ENCODE results near the gene LIN7C. TPM values are rescaled to one million over a fixed set of nuclear protein-coding genes. Genes with fewer than 3 reads are reported as not detected.

LIN7C gene
- total RNA-seq, 6 donors from 2014 or later = 13.0 to 52.9 (median 26.2) TPM

DNA sequence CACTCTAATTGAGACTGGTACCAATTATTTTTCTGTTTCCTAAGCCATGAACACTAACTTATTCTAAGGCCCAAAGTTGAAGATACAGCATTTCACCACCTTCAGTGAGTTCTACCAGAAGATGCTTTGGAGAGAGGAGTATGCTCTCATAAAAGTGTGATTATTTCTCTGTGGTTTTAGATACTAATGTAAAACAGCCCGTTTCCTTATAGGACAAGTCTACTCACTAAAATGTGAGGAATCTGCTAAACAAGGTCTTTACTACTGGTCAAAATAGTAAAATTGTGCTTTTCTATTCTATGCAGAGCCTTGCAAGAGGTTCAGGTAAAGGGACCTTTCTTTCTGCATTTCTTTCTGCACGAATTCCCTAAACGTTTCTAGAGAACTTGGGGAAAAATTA, 36.4 kb downstream of the LIN7C start:
- Histone ChIP-seq H3K4me1 (peaks cover 6 to 17% (median 12%) of the 10 kb centered on the region in 4 donors), H3K27ac (no peak overlapping the region), H3K36me3 (no peaks in the 10 kb centered on the region), H3K9me3 (no peaks in the 10 kb centered on the region), H3K4me3 (no peak overlapping the region), H3K27me3 (peaks cover 0 to 9% (median 0%) of the 10 kb centered on the region in 4 donors)
- 60 to 68% methylated on average over 3 of the region's 3 CpGs for WGBS, 2 donors
- DNase-seq = no peak
- TF ChIP-seq POLR2AphosphoS5 (IDR thresholded peaks at IDR 0.05) (no peak), POLR2A (IDR thresholded peaks at IDR 0.05) (no peak), EP300 (IDR thresholded peaks at IDR 0.05) (no peak)
- TF ChIP-seq, protein P1, sequence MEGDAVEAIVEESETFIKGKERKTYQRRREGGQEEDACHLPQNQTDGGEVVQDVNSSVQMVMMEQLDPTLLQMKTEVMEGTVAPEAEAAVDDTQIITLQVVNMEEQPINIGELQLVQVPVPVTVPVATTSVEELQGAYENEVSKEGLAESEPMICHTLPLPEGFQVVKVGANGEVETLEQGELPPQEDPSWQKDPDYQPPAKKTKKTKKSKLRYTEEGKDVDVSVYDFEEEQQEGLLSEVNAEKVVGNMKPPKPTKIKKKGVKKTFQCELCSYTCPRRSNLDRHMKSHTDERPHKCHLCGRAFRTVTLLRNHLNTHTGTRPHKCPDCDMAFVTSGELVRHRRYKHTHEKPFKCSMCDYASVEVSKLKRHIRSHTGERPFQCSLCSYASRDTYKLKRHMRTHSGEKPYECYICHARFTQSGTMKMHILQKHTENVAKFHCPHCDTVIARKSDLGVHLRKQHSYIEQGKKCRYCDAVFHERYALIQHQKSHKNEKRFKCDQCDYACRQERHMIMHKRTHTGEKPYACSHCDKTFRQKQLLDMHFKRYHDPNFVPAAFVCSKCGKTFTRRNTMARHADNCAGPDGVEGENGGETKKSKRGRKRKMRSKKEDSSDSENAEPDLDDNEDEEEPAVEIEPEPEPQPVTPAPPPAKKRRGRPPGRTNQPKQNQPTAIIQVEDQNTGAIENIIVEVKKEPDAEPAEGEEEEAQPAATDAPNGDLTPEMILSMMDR (IDR thresholded peaks at IDR 0.05) = no peak
- no peak for ATAC-seq (ENCODE audit: low FRiP score in 2 of 2)

DNA sequence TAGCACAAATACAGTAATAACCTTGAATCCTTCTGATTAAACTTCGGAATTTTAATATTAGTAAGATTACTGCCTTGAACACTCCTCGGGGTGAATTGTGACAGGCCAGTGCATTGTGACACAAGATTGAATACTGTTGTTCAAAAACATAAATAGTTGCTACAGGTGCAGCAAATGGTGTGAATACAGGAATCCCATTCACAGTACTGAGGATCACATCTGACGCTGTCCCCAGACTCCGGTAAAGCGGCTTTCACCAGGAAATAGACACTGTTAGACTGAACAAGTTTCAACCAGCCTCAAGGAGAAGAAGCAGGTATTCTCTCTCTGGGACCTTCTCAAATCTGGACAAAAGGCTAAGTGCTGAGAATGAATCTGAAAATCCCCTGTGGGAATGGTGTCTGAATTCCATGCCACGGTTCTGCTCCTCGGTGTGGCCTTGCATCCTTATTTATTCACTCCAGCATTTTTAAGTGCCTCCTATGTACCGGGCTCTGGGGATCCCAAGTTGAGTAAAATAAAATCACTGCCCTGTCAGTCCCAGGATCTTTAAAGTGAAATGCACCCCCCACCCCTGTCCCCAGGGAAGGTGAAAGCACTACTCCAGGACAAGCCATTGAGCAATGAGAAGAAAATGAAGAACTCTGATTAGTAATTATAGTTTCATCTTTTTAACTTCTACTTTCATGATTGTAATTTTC, 37.4 kb downstream of the LIN7C start:
- peaks cover 0 to 9% (median 0%) of the 10 kb centered on the region in 4 donors for H3K27me3 ChIP-seq
- peaks cover 8 to 19% (median 15%) of the 10 kb centered on the region in 4 donors for H3K4me1 ChIP-seq
- H3K4me3 ChIP-seq = no peak overlapping the region
- 77 to 80% methylated on average over 8 of the region's 8 CpGs for WGBS, 2 donors
- TF ChIP-seq POLR2AphosphoS5 (IDR thresholded peaks at IDR 0.05) (no peak), POLR2A (IDR thresholded peaks at IDR 0.05) (no peak), EP300 (IDR thresholded peaks at IDR 0.05) (no peak)
- TF ChIP-seq, protein P1 (IDR thresholded peaks at IDR 0.05) = no peak
- no peaks in the 10 kb centered on the region for H3K36me3 ChIP-seq
- H3K27ac ChIP-seq = no peak overlapping the region
- H3K9me3 ChIP-seq = no peaks in the 10 kb centered on the region
- no peak for ATAC-seq (ENCODE audit: low FRiP score in 2 of 2)
- no peak for DNase-seq

GRCh38 chr11:27468209-27468994, 38.2 kb downstream of the LIN7C start:
- Histone ChIP-seq H3K4me1 (peaks cover 9 to 19% (median 16%) of the 10 kb centered on the region in 4 donors), H3K27me3 (peaks cover 0 to 9% (median 0%) of the 10 kb centered on the region in 4 donors), H3K27ac (no peak overlapping the region), H3K36me3 (no peaks in the 10 kb centered on the region), H3K9me3 (no peaks in the 10 kb centered on the region), H3K4me3 (no peak overlapping the region)
- TF ChIP-seq POLR2A (IDR thresholded peaks at IDR 0.05) (no peak), POLR2AphosphoS5 (IDR thresholded peaks at IDR 0.05) (no peak), EP300 (IDR thresholded peaks at IDR 0.05) (no peak)
- TF ChIP-seq, protein P1 (IDR thresholded peaks at IDR 0.05) = no peak
- no peak for DNase-seq
- 79 to 82% methylated on average over 5 of the region's 5 CpGs for WGBS, 2 donors
- ATAC-seq (ENCODE audit: low FRiP score in 2 of 2) = no peak

GRCh38 chr11:27467181-27467913, 39.2 kb downstream of the LIN7C start:
- no peak for DNase-seq
- TF ChIP-seq POLR2AphosphoS5 (IDR thresholded peaks at IDR 0.05) (no peak), EP300 (IDR thresholded peaks at IDR 0.05) (no peak), POLR2A (IDR thresholded peaks at IDR 0.05) (no peak)
- TF ChIP-seq, protein P1 (IDR thresholded peaks at IDR 0.05) = no peak
- no peak overlapping the region for H3K4me3 ChIP-seq
- H3K27me3 ChIP-seq = peaks cover 0 to 9% (median 0%) of the 10 kb centered on the region in 4 donors
- no peaks in the 10 kb centered on the region for H3K36me3 ChIP-seq
- peaks cover 9 to 19% (median 16%) of the 10 kb centered on the region in 4 donors for H3K4me1 ChIP-seq
- H3K9me3 ChIP-seq = no peaks in the 10 kb centered on the region
- ATAC-seq (ENCODE audit: low FRiP score in 2 of 2) = no peak
- no peak overlapping the region for H3K27ac ChIP-seq
- 92 to 93% methylated on average over 13 of the region's 13 CpGs for WGBS, 2 donors
